SK-N-SH (cell line): ENCODE results near the gene RPS6KA5. TPM values are rescaled to one million over a fixed set of nuclear protein-coding genes. Genes with fewer than 3 reads are reported as not detected.

Experiments used
- CTCF ChIA-PET: fragments of 300-600, 350-600 bp; formaldehyde crosslinking; extraction: SDS; loops from one replicate; lab custom pipeline; 2021; lab: Yijun Ruan, JAX
- POLR2A ChIA-PET: fragments of 350-600 bp; sonication (Branson Sonifier 250); formaldehyde crosslinking; extraction: SDS; loops from one replicate; lab custom pipeline; 2020; ENCODE audit warnings: antibody characterized with exemption, inconsistent platforms; lab: Yijun Ruan, JAX
- DNase-seq: peaks from one replicate; pipeline ENCODE4 v3.0.0; 2012
- H2AFZ ChIP-seq: fragments of 200-600 bp; sonication (generic); 2 replicates; pipeline ENCODE4 v1.8.1; 2016; ENCODE audit warnings: antibody characterized with exemption, mild to moderate bottlenecking, low read depth
- H3F3A ChIP-seq: fragments of 200-600 bp; sonication (generic); replicated peaks from 2 replicates; pipeline ENCODE3; 2016; ENCODE audit warnings: antibody characterized with exemption, mild to moderate bottlenecking; ENCODE audit not compliant: insufficient read depth
- H3K27ac ChIP-seq, 2 experiments: fragments of 200-500 bp in 1 of 2; fragments of 200-600 bp in 1 of 2; sonication (Bioruptor generic) in 1 of 2; sonication (generic), shearing (Covaris generic) in 1 of 2; 2 replicates each; pipeline versions ENCODE4 v1.5.1 to v1.6.1; 2014 to 2016; ENCODE audit warnings: low read depth in 2 of 2, inconsistent platforms in 1 of 2, low read length in 1 of 2, mild to moderate bottlenecking in 1 of 2, mixed read lengths in 1 of 2
- H3K27me3 ChIP-seq: fragments of 200-600 bp; sonication (generic), shearing (Covaris generic); 2 replicates; pipeline ENCODE4 v1.6.1; 2016; ENCODE audit warnings: mixed run types; ENCODE audit not compliant: insufficient read depth
- H3K36me3 ChIP-seq, 2 experiments: fragments of 200-500 bp in 1 of 2; fragments of 200-600 bp in 1 of 2; sonication (Bioruptor generic) in 1 of 2; sonication (generic) in 1 of 2; replicated peaks in 1 of 2; 2 replicates each; pipeline versions ENCODE3 to v1.5.1; 2014 to 2016; ENCODE audit warnings: low read length in 1 of 2, mild to moderate bottlenecking in 1 of 2; ENCODE audit not compliant: insufficient read depth in 2 of 2, control insufficient read depth in 1 of 2
- H3K4me1 ChIP-seq, 2 experiments: fragments of 200-500 bp in 1 of 2; fragments of 200-600 bp in 1 of 2; sonication (Bioruptor generic) in 1 of 2; sonication (generic), shearing (Covaris generic) in 1 of 2; 2 replicates each; pipeline versions ENCODE4 v1.5.1 to v1.6.1; 2014 to 2016; ENCODE audit warnings: low read depth in 1 of 2, low read length in 1 of 2, mixed run types in 1 of 2; ENCODE audit not compliant: insufficient read depth in 2 of 2, control insufficient read depth in 1 of 2
- H3K4me2 ChIP-seq: fragments of 200-600 bp; sonication (generic), shearing (Covaris generic); 2 replicates; pipeline ENCODE4 v1.6.1; 2017; ENCODE audit warnings: mixed run types
- H3K4me3 ChIP-seq, 2 experiments: fragments of 200-500 bp in 1 of 2; fragments of 200-600 bp in 1 of 2; sonication (Bioruptor generic) in 1 of 2; sonication (generic), shearing (Covaris generic) in 1 of 2; 2 replicates each; pipeline versions ENCODE4 v1.5.1 to v1.8.1; 2014 to 2016; ENCODE audit warnings: low read depth in 2 of 2, inconsistent platforms in 1 of 2, low read length in 1 of 2, mild to moderate bottlenecking in 1 of 2, mixed read lengths in 1 of 2, moderate library complexity in 1 of 2
- H3K79me2 ChIP-seq: fragments of 200-600 bp; sonication (generic); 2 replicates; pipeline ENCODE4 v1.8.1; 2017; ENCODE audit warnings: mild to moderate bottlenecking; ENCODE audit not compliant: insufficient read depth
- H3K9ac ChIP-seq: fragments of 200-600 bp; sonication (generic); 2 replicates; pipeline ENCODE4 v1.6.1; 2017; ENCODE audit warnings: mixed run types
- H3K9me2 ChIP-seq: fragments of 200-600 bp; sonication (generic); 2 replicates; pipeline ENCODE4 v1.6.1; 2017; ENCODE audit warnings: mixed run types
- H3K9me3 ChIP-seq: fragments of 200-600 bp; sonication (generic); 2 replicates; pipeline ENCODE4 v1.6.1; 2017; ENCODE audit warnings: mixed run types, mild to moderate bottlenecking, moderate library complexity
- H4K20me1 ChIP-seq: fragments of 200-600 bp; sonication (generic); 2 replicates; pipeline ENCODE4 v1.6.1; 2017; ENCODE audit warnings: mild to moderate bottlenecking, mixed run types; ENCODE audit not compliant: insufficient read depth
- ELF1 ChIP-seq: IDR thresholded peaks from 2 replicates; pipeline ENCODE4 v1.4.0; 2012
- GABPA ChIP-seq: IDR thresholded peaks from 2 replicates; pipeline ENCODE4 v1.4.0; 2012; ENCODE audit warnings: low read depth, mild to moderate bottlenecking
- IRF3 ChIP-seq: fragments of 150-350 bp; IDR thresholded peaks from 2 replicates; pipeline ENCODE4 v1.6.1; 2016; ENCODE audit warnings: mild to moderate bottlenecking, low read depth, low read length
- JUND ChIP-seq: IDR thresholded peaks from 2 replicates; pipeline ENCODE4 v1.4.0; 2012
- MAX ChIP-seq: IDR thresholded peaks from 2 replicates; pipeline ENCODE4 v1.4.0; 2012; ENCODE audit warnings: low read depth
- NRF1 ChIP-seq: IDR thresholded peaks from 2 replicates; pipeline ENCODE4 v1.6.1; 2012; ENCODE audit warnings: low read depth, mild to moderate bottlenecking, low read length
- POLR2AphosphoS5 ChIP-seq: IDR thresholded peaks from 2 replicates; pipeline ENCODE4 v1.6.1; 2012; ENCODE audit warnings: low read depth, low read length
- RCOR1 ChIP-seq: fragments of 150-350 bp; IDR thresholded peaks from 2 replicates; pipeline ENCODE4 v1.6.1; 2017; ENCODE audit warnings: antibody characterized with exemption, low read length
- RXRA ChIP-seq: IDR thresholded peaks from 2 replicates; pipeline ENCODE4 v1.4.0; 2012; ENCODE audit warnings: low read depth, mild to moderate bottlenecking, borderline replicate concordance
- TEAD4 ChIP-seq: IDR thresholded peaks from 2 replicates; pipeline ENCODE4 v1.4.0; 2012; ENCODE audit warnings: mild to moderate bottlenecking, borderline replicate concordance; ENCODE audit not compliant: insufficient read depth
- WGBS: methylation state at CpG from one replicate; pipeline ENCODE4 v1.1.6; 2017; ENCODE audit warnings: low lambda C conversion rate; 5-methylcytosine and 5-hydroxymethylcytosine counted together
- polyA plus RNA-seq, 3 experiments: library from polyadenylated mRNA; depleted of rRNA; stranded (reverse); fragments of >200 nt; gene quantifications; 2 replicates each; pipeline ENCODE4 v1.2.3, GENCODE V29; 2012

RPS6KA5 gene
- polyA plus RNA-seq, 1 of the 3 experiments (the other 2 are of a cell fraction): 0.67 TPM

- no peaks in the 10 kb centered on the region for H3K27me3 ChIP-seq
- DNase-seq: no peak
- H3K4me2 ChIP-seq: no peak overlapping the region
- ChIA-PET POLR2A (no interaction called here), CTCF (no interaction called here)
- WGBS: 85% methylated on average over 3 of the region's 3 CpGs
- H3K79me2 ChIP-seq: no peaks in the 10 kb centered on the region
- H3K9me3 ChIP-seq: no peaks in the 10 kb centered on the region
- no peaks in the 10 kb centered on the region; a peak in 1 of 4 replicates for H3K4me1 ChIP-seq
- no peaks in the 10 kb centered on the region for H3K9me2 ChIP-seq
- no peak overlapping the region for H3K9ac ChIP-seq
- H3K4me3 ChIP-seq: no peak overlapping the region
- peaks cover 0 to 3% of the 10 kb centered on the region in 2 experiments for H3K36me3 ChIP-seq
- no peak overlapping the region for H3K27ac ChIP-seq
- no peak for TF ChIP-seq RXRA
- no peak for TF ChIP-seq ELF1
- no peak for TF ChIP-seq JUND
- no peak for TF ChIP-seq GABPA
- TF ChIP-seq POLR2AphosphoS5: no peak
- TF ChIP-seq IRF3: no peak
- no peaks in the 10 kb centered on the region for H4K20me1 ChIP-seq
- no peaks in the 10 kb centered on the region for H3F3A ChIP-seq
- no peak overlapping the region for H2AFZ ChIP-seq
These were observed 84.3 kb downstream of the RPS6KA5 start for GRCh38 chr14:90976101-90976500.

- no peaks in the 10 kb centered on the region for H3K27me3 ChIP-seq
- no peak for DNase-seq
- no peak overlapping the region for H3K9ac ChIP-seq
- H4K20me1 ChIP-seq: no peaks in the 10 kb centered on the region
- no peak overlapping the region for H3K27ac ChIP-seq
- H3K9me2 ChIP-seq: no peaks in the 10 kb centered on the region
- no peaks in the 10 kb centered on the region; a peak in 1 of 4 replicates for H3K4me1 ChIP-seq
- H3K4me3 ChIP-seq: no peak overlapping the region
- CTCF ChIA-PET: interaction anchor here (1.1 kb wide), 1 partner anchor 69 kb away, joined by 3 read pairs; no protein-coding TSS in a partner anchor
- H2AFZ ChIP-seq: no peak overlapping the region
- no peaks in the 10 kb centered on the region for H3F3A ChIP-seq
- H3K79me2 ChIP-seq: no peaks in the 10 kb centered on the region
- H3K36me3 ChIP-seq: peaks cover 0 to 3% of the 10 kb centered on the region in 2 experiments
- POLR2A ChIA-PET: no interaction called here
- H3K9me3 ChIP-seq: no peaks in the 10 kb centered on the region
- no peak overlapping the region for H3K4me2 ChIP-seq
- no peak for TF ChIP-seq GABPA
- no peak for TF ChIP-seq TEAD4
These were observed 88.8 kb downstream of the RPS6KA5 start for GRCh38 chr14:90971687-90972086.

- H3K9me3 ChIP-seq: no peaks in the 10 kb centered on the region
- ChIA-PET POLR2A (no interaction called here), CTCF (no interaction called here)
- no peaks in the 10 kb centered on the region for H3K27me3 ChIP-seq
- TF ChIP-seq MAX: no peak
- TF ChIP-seq JUND: no peak
- TF ChIP-seq NRF1: no peak
- no peak for TF ChIP-seq TEAD4
- no peak for TF ChIP-seq RCOR1
- no peak overlapping the region for H3K4me2 ChIP-seq
- H3K9me2 ChIP-seq: no peaks in the 10 kb centered on the region
- H3F3A ChIP-seq: no peaks in the 10 kb centered on the region
- 63% methylated on average over 1 of the region's 1 CpG for WGBS
- DNase-seq: no peak
- no peaks in the 10 kb centered on the region for H3K36me3 ChIP-seq
- H3K9ac ChIP-seq: no peak overlapping the region
- no peak overlapping the region for H3K4me3 ChIP-seq
- no peak overlapping the region for H2AFZ ChIP-seq
- no peaks in the 10 kb centered on the region for H3K79me2 ChIP-seq
- no peaks in the 10 kb centered on the region; a peak in 1 of 4 replicates for H3K4me1 ChIP-seq
- no peaks in the 10 kb centered on the region for H4K20me1 ChIP-seq
- no peak overlapping the region for H3K27ac ChIP-seq
These were observed 90.3 kb downstream of the RPS6KA5 start for GRCh38 chr14:90970167-90970600.
